Endothelial cell of umbilical vein (primary cell): ENCODE results near the gene TMEM154.

Source experiments
- EZH2 ChIP-seq: IDR thresholded peaks from 2 replicates; pipeline ENCODE4 v1.6.1; 2012; ENCODE audit warnings: borderline replicate concordance, low read depth, mild to moderate bottlenecking, moderate library complexity, low read length, inconsistent platforms; ENCODE audit not compliant: severe bottlenecking
- FOS ChIP-seq: IDR thresholded peaks from 2 replicates; pipeline ENCODE4 v1.6.1; 2011; ENCODE audit warnings: mild to moderate bottlenecking, low read length, moderate library complexity, borderline replicate concordance; ENCODE audit not compliant: insufficient read depth
- POLR2A ChIP-seq: IDR thresholded peaks from 2 replicates; pipeline ENCODE4 v1.6.1; 2012; ENCODE audit warnings: low read depth, mild to moderate bottlenecking, control low read depth, low read length
- POLR2AphosphoS5 ChIP-seq: IDR thresholded peaks from 2 replicates; pipeline ENCODE4 v1.6.1; 2012; ENCODE audit warnings: low read depth, mild to moderate bottlenecking, control low read depth, low read length, moderate library complexity; ENCODE audit not compliant: insufficient read depth
- TF ChIP-seq, protein P1 (sequence below), 2 donors: IDR thresholded peaks; 1 replicate in 1 of 2; 2 replicates in 1 of 2; pipeline ENCODE4 v1.5.1; 2011; ENCODE audit warnings: low read length in 2 of 2, mild to moderate bottlenecking in 2 of 2, moderate library complexity in 2 of 2, control low read depth in 1 of 2, inconsistent platforms in 1 of 2, low read depth in 1 of 2; ENCODE audit not compliant: insufficient read depth in 1 of 2; ENCODE audit errors: extremely low read depth in 1 of 2

DNA sequence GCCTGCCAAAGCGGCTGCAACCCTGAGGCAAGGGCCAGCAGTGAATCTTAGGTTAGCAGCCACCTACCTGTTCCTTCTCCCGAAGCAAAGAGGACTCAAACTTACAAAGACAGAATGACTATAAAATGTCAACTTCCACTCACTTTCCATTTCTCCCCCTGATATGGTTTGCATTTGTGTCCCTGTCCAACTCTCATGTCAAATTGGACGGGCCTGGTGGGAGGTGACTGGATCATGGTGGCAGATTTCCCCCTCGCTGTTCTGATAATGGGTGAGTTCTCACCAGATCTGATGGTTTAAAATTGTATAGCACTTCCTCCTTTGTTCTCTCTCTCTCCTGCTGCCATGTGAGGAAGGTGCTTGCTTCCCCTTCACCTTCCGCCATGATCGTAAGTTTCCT, 35.3 kb upstream of the TMEM154 start:
- TF ChIP-seq, protein P1, sequence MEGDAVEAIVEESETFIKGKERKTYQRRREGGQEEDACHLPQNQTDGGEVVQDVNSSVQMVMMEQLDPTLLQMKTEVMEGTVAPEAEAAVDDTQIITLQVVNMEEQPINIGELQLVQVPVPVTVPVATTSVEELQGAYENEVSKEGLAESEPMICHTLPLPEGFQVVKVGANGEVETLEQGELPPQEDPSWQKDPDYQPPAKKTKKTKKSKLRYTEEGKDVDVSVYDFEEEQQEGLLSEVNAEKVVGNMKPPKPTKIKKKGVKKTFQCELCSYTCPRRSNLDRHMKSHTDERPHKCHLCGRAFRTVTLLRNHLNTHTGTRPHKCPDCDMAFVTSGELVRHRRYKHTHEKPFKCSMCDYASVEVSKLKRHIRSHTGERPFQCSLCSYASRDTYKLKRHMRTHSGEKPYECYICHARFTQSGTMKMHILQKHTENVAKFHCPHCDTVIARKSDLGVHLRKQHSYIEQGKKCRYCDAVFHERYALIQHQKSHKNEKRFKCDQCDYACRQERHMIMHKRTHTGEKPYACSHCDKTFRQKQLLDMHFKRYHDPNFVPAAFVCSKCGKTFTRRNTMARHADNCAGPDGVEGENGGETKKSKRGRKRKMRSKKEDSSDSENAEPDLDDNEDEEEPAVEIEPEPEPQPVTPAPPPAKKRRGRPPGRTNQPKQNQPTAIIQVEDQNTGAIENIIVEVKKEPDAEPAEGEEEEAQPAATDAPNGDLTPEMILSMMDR (IDR thresholded peaks at IDR 0.05; ENCODE audit: extremely low read depth in 1 of 2, insufficient read depth in 1 of 2, low read depth in 1 of 2, low read length in 2 of 2) = no peak
- TF ChIP-seq POLR2A (no peak), POLR2AphosphoS5 (no peak), EZH2 (no peak), FOS (no peak)
